Mononuclear cell (primary cell): ENCODE measurements around the gene ITIH3. TPM values are rescaled to one million over a fixed set of nuclear protein-coding genes. Genes with fewer than 3 reads are reported as not detected.
"Not testable (repeated sequence)": the region's sequence is repeated elsewhere in the genome, so short reads cannot be mapped to it uniquely, and the experiment has no call there.

Source experiments
- H3K27me3 ChIP-seq: 2 replicates; pipeline ENCODE4 v1.6.0; 2011; ENCODE audit warnings: low read length, control low read depth; ENCODE audit not compliant: insufficient read depth
- H3K4me1 ChIP-seq: 2 replicates; pipeline ENCODE4 v1.5.1; 2011; ENCODE audit warnings: mild to moderate bottlenecking, low read length, control low read depth; ENCODE audit not compliant: insufficient read depth
- H3K4me3 ChIP-seq: 2 replicates; pipeline ENCODE4 v1.5.1; 2011; ENCODE audit warnings: mild to moderate bottlenecking, low read length, moderate library complexity
- H3K9me3 ChIP-seq: 2 replicates; pipeline ENCODE4 v1.5.1; 2011; ENCODE audit warnings: low read depth, mild to moderate bottlenecking, control low read depth, low read length
- total RNA-seq: library from RNA; depleted of rRNA; stranded (reverse); fragments of >200 nt; gene quantifications from one replicate; pipeline ENCODE4 v1.2.3, GENCODE V29; 2012

ITIH3 gene
- total RNA-seq, 1 donor, result not detected

- not testable (repeated sequence) for H3K4me3 ChIP-seq, H3K27me3 ChIP-seq, H3K9me3 ChIP-seq
- H3K4me1 ChIP-seq, result peaks cover 37% of the 10 kb centered on the region
These were observed 18.1 kb upstream of the ITIH3 start for GRCh38 chr3:52776486-52776885.

- H3K9me3 ChIP-seq, result no peaks in the 10 kb centered on the region
- no peaks in the 10 kb centered on the region for H3K27me3 ChIP-seq
- peaks cover 34% of the 10 kb centered on the region for H3K4me1 ChIP-seq
- no peak within 1 kb of the TSS for H3K4me3 ChIP-seq
These were observed 17.3 kb upstream of the ITIH3 start, which contains the start of gene ITIH1 for GRCh38 chr3:52777127-52777958. TSS of gene ITIH1 (plus strand) at chr3:52777599. CDS start at chr3:52777616, 17 bp downstream.

GRCh38 chr3:52777959-52778805, 16.4 kb upstream of the ITIH3 start:
- Histone ChIP-seq H3K4me3 (no peak overlapping the region), H3K4me1 (peaks cover 34% of the 10 kb centered on the region), H3K9me3 (no peaks in the 10 kb centered on the region), H3K27me3 (no peaks in the 10 kb centered on the region)

- Histone ChIP-seq H3K27me3 (no peaks in the 10 kb centered on the region), H3K4me3 (no peak overlapping the region), H3K4me1 (peaks cover 34% of the 10 kb centered on the region), H3K9me3 (no peaks in the 10 kb centered on the region)
These were observed 15.4 kb upstream of the ITIH3 start for GRCh38 chr3:52779011-52779836.

GRCh38 chr3:52779837-52780585, 14.6 kb upstream of the ITIH3 start:
- H3K4me3 ChIP-seq, result no peak overlapping the region
- peaks cover 32% of the 10 kb centered on the region for H3K4me1 ChIP-seq
- H3K9me3 ChIP-seq, result no peaks in the 10 kb centered on the region
- H3K27me3 ChIP-seq, result no peaks in the 10 kb centered on the region

- H3K9me3 ChIP-seq, result no peaks in the 10 kb centered on the region
These were observed 12.9 kb upstream of the ITIH3 start for GRCh38 chr3:52781741-52782140.

GRCh38 chr3:52782412-52783210, 12.0 kb upstream of the ITIH3 start:
- Histone ChIP-seq H3K9me3 (no peaks in the 10 kb centered on the region), H3K27me3 (no peaks in the 10 kb centered on the region), H3K4me1 (peaks cover 21% of the 10 kb centered on the region), H3K4me3 (no peak overlapping the region)

More at GRCh38 chr3:52781741-52782140, 12.9 kb upstream of the ITIH3 start:
- Histone ChIP-seq H3K4me1 (peaks cover 21% of the 10 kb centered on the region), H3K4me3 (no peak overlapping the region), H3K27me3 (no peaks in the 10 kb centered on the region)

GRCh38 chr3:52783211-52783555, 11.4 kb upstream of the ITIH3 start:
- H3K4me3 ChIP-seq, result no peak overlapping the region
- no peaks in the 10 kb centered on the region for H3K9me3 ChIP-seq
- H3K4me1 ChIP-seq, result peaks cover 21% of the 10 kb centered on the region
- no peaks in the 10 kb centered on the region for H3K27me3 ChIP-seq

- Histone ChIP-seq H3K9me3 (no peaks in the 10 kb centered on the region), H3K27me3 (no peaks in the 10 kb centered on the region), H3K4me3 (no peak overlapping the region), H3K4me1 (peaks cover 16% of the 10 kb centered on the region)
These were observed 10.5 kb upstream of the ITIH3 start for GRCh38 chr3:52784021-52784621.

- Histone ChIP-seq H3K4me3 (no peak overlapping the region), H3K9me3 (no peaks in the 10 kb centered on the region), H3K27me3 (no peaks in the 10 kb centered on the region), H3K4me1 (peaks cover 6% of the 10 kb centered on the region)
These were observed 9.5 kb upstream of the ITIH3 start for GRCh38 chr3:52784931-52785590.

- Histone ChIP-seq H3K4me3 (no peak overlapping the region), H3K9me3 (no peaks in the 10 kb centered on the region), H3K27me3 (no peaks in the 10 kb centered on the region), H3K4me1 (no peaks in the 10 kb centered on the region)
These were observed 8.0 kb upstream of the ITIH3 start for GRCh38 chr3:52786330-52787215.

GRCh38 chr3:52787246-52787645, 7.3 kb upstream of the ITIH3 start:
- no peaks in the 10 kb centered on the region for H3K4me1 ChIP-seq
- no peaks in the 10 kb centered on the region for H3K27me3 ChIP-seq
- no peaks in the 10 kb centered on the region for H3K9me3 ChIP-seq
- H3K4me3 ChIP-seq, result no peak overlapping the region
